GDM1 (cell line): Measurements from ENCODE around the gene SUGCT.
"Not testable (repeated sequence)": the region's sequence is repeated elsewhere in the genome, so short reads cannot be mapped to it uniquely, and the experiment has no call there.

ENCODE experiments used
- DNase-seq: peaks from one replicate; lab custom pipeline; 2025; lab: John Stamatoyannopoulos, UW

Gene SUGCT

GRCh38 chr7:40134428-40135316, at the start of gene SUGCT, which contains the start of gene MPLKIP:
TSS of gene SUGCT (plus strand) at chr7:40135005.
TSS of gene MPLKIP (minus strand) at chr7:40134622. CDS start at chr7:40134567, 55 bp downstream.
- peak; percentile 84 for DNase-seq

GRCh38 chr7:40092182-40092581, 42.6 kb upstream of the SUGCT start:
- DNase-seq = no peak

GRCh38 chr7:40093631-40094350, 41.0 kb upstream of the SUGCT start:
- no peak for DNase-seq

- no peak for DNase-seq
These were observed 39.6 kb upstream of the SUGCT start for GRCh38 chr7:40095230-40095629.

- no peak for DNase-seq
These were observed 39.0 kb upstream of the SUGCT start for GRCh38 chr7:40095695-40096327.

GRCh38 chr7:40097728-40098127, 37.1 kb upstream of the SUGCT start:
- no peak for DNase-seq

GRCh38 chr7:40098810-40099209, 36.0 kb upstream of the SUGCT start:
- DNase-seq = no peak

- no peak for DNase-seq
These were observed 35.0 kb upstream of the SUGCT start for GRCh38 chr7:40099837-40100236.

- no peak for DNase-seq
These were observed 33.6 kb upstream of the SUGCT start for GRCh38 chr7:40101201-40101600.

- DNase-seq = no peak
These were observed 31.9 kb upstream of the SUGCT start for GRCh38 chr7:40102897-40103296.

- no peak for DNase-seq
These were observed 28.8 kb upstream of the SUGCT start for GRCh38 chr7:40105879-40106473.

- no peak for DNase-seq
These were observed 18.9 kb upstream of the SUGCT start for GRCh38 chr7:40115936-40116335.

- not testable (repeated sequence) for DNase-seq
These were observed 17.6 kb upstream of the SUGCT start for GRCh38 chr7:40117199-40117598.

GRCh38 chr7:40118201-40118600, 16.6 kb upstream of the SUGCT start:
- not testable (repeated sequence) for DNase-seq

- DNase-seq = no peak
These were observed 14.8 kb upstream of the SUGCT start for GRCh38 chr7:40120020-40120419.

GRCh38 chr7:40122100-40122939, 12.5 kb upstream of the SUGCT start:
- not testable (repeated sequence) for DNase-seq

GRCh38 chr7:40122940-40123254, 11.9 kb upstream of the SUGCT start:
- DNase-seq = no peak

GRCh38 chr7:40133561-40134427, 1.0 kb upstream of the SUGCT start:
- DNase-seq = no peak

GRCh38 chr7:40135317-40135610, 459 bp downstream of the SUGCT start:
- no peak for DNase-seq

GRCh38 chr7:40137563-40137962, 2.8 kb downstream of the SUGCT start:
- no peak for DNase-seq

GRCh38 chr7:40138973-40139372, 4.2 kb downstream of the SUGCT start:
- DNase-seq = no peak
